ENCODE data around the gene PTPRJ.

The PTPRJ gene

GRCh38 chr11:47987781-47988180, 7.4 kb downstream of the PTPRJ start:
- no peak for DNase-seq (ENCODE audit: low read depth)
- TF ChIP-seq CTCF (IDR thresholded peaks at IDR 0.05; ENCODE audit: insufficient read depth, low read depth, low read length, missing control alignments), result no peak
- H3K4me3 ChIP-seq (ENCODE audit: low read length), result no peak overlapping the region

- no peak for TF ChIP-seq CTCF (IDR thresholded peaks at IDR 0.05; ENCODE audit: insufficient read depth, low read depth, low read length, missing control alignments)
- DNase-seq (ENCODE audit: low read depth), result no peak
- H3K4me3 ChIP-seq (ENCODE audit: low read length), result no peak overlapping the region
Measured at GRCh38 chr11:47989779-47990178, 9.4 kb downstream of the PTPRJ start.

GRCh38 chr11:47991266-47991830, 11.0 kb downstream of the PTPRJ start:
- H3K4me3 ChIP-seq (ENCODE audit: low read length), result no peak overlapping the region
- peak; percentile 42 for DNase-seq (ENCODE audit: low read depth)
- TF ChIP-seq CTCF (IDR thresholded peaks at IDR 0.05; ENCODE audit: insufficient read depth, low read depth, low read length, missing control alignments), result no peak

GRCh38 chr11:47991894-47992293, 11.5 kb downstream of the PTPRJ start:
- DNase-seq (ENCODE audit: low read depth), result no peak
- no peak overlapping the region for H3K4me3 ChIP-seq (ENCODE audit: low read length)
- TF ChIP-seq CTCF (IDR thresholded peaks at IDR 0.05; ENCODE audit: insufficient read depth, low read depth, low read length, missing control alignments), result no peak

GRCh38 chr11:47992959-47993820, 12.8 kb downstream of the PTPRJ start:
- no peak overlapping the region for H3K4me3 ChIP-seq (ENCODE audit: low read length)
- no peak for DNase-seq (ENCODE audit: low read depth)
- no peak for TF ChIP-seq CTCF (IDR thresholded peaks at IDR 0.05; ENCODE audit: insufficient read depth, low read depth, low read length, missing control alignments)

GRCh38 chr11:47994417-47994816, 14.1 kb downstream of the PTPRJ start:
- no peak overlapping the region for H3K4me3 ChIP-seq (ENCODE audit: low read length)
- TF ChIP-seq CTCF (IDR thresholded peaks at IDR 0.05; ENCODE audit: insufficient read depth, low read depth, low read length, missing control alignments), result no peak
- no peak for DNase-seq (ENCODE audit: low read depth)
